Measurements from ENCODE around the gene C3orf22. TPM values are rescaled to one million over a fixed set of nuclear protein-coding genes. Genes with fewer than 3 reads are reported as not detected.

The C3orf22 gene
- polyA plus RNA-seq, 1 donor: 0.63 TPM

GRCh38 chr3:126557415-126557745 is 1.4 kb downstream of the C3orf22 start:
- Histone ChIP-seq H3K27me3 (ENCODE audit: control insufficient read depth, insufficient read depth, low read length) (no peaks in the 10 kb centered on the region), H3K4me3 (ENCODE audit: low read length) (no peak overlapping the region), H3K4me1 (ENCODE audit: control insufficient read depth, insufficient read depth, low read length) (no peaks in the 10 kb centered on the region), H3K9me3 (ENCODE audit: control insufficient read depth, low read depth, low read length) (no peaks in the 10 kb centered on the region), H3K27ac (ENCODE audit: low read length) (no peak overlapping the region), H3K36me3 (ENCODE audit: control insufficient read depth, insufficient read depth, low read length) (no peaks in the 10 kb centered on the region)
- no CpG with 5 or more reads among the region's 11 CpGs for WGBS (ENCODE audit: insufficient coverage, low lambda C conversion rate)
- DNase-seq: no peak

- no peaks in the 10 kb centered on the region for H3K4me1 ChIP-seq (ENCODE audit: control insufficient read depth, insufficient read depth, low read length)
- no peak for DNase-seq
- H3K27me3 ChIP-seq (ENCODE audit: control insufficient read depth, insufficient read depth, low read length): no peaks in the 10 kb centered on the region
- H3K27ac ChIP-seq (ENCODE audit: low read length): no peak overlapping the region
- no CpG with 5 or more reads among the region's 8 CpGs for WGBS (ENCODE audit: insufficient coverage, low lambda C conversion rate)
- H3K4me3 ChIP-seq (ENCODE audit: low read length): no peak overlapping the region
- H3K36me3 ChIP-seq (ENCODE audit: control insufficient read depth, insufficient read depth, low read length): no peaks in the 10 kb centered on the region
- no peaks in the 10 kb centered on the region for H3K9me3 ChIP-seq (ENCODE audit: control insufficient read depth, low read depth, low read length)
Measured at GRCh38 chr3:126556637-126557414, 1.9 kb downstream of the C3orf22 start.

- no peak for DNase-seq
- Histone ChIP-seq H3K4me3 (ENCODE audit: low read length) (no peak overlapping the region), H3K4me1 (ENCODE audit: control insufficient read depth, insufficient read depth, low read length) (no peaks in the 10 kb centered on the region), H3K36me3 (ENCODE audit: control insufficient read depth, insufficient read depth, low read length) (no peaks in the 10 kb centered on the region), H3K27ac (ENCODE audit: low read length) (no peak overlapping the region), H3K9me3 (ENCODE audit: control insufficient read depth, low read depth, low read length) (no peaks in the 10 kb centered on the region), H3K27me3 (ENCODE audit: control insufficient read depth, insufficient read depth, low read length) (no peaks in the 10 kb centered on the region)
- no CpG with 5 or more reads among the region's 10 CpGs for WGBS (ENCODE audit: insufficient coverage, low lambda C conversion rate)
Measured at GRCh38 chr3:126555795-126556636, 2.7 kb downstream of the C3orf22 start.

GRCh38 chr3:126554560-126555525 is 3.9 kb downstream of the C3orf22 start:
- H3K9me3 ChIP-seq (ENCODE audit: control insufficient read depth, low read depth, low read length): no peaks in the 10 kb centered on the region
- no peak overlapping the region for H3K4me3 ChIP-seq (ENCODE audit: low read length)
- no peaks in the 10 kb centered on the region for H3K4me1 ChIP-seq (ENCODE audit: control insufficient read depth, insufficient read depth, low read length)
- H3K36me3 ChIP-seq (ENCODE audit: control insufficient read depth, insufficient read depth, low read length): no peaks in the 10 kb centered on the region
- H3K27me3 ChIP-seq (ENCODE audit: control insufficient read depth, insufficient read depth, low read length): no peaks in the 10 kb centered on the region
- no CpG with 5 or more reads among the region's 19 CpGs for WGBS (ENCODE audit: insufficient coverage, low lambda C conversion rate)
- no peak for DNase-seq
- H3K27ac ChIP-seq (ENCODE audit: low read length): no peak overlapping the region

- Histone ChIP-seq H3K4me3 (ENCODE audit: low read length) (no peak overlapping the region), H3K4me1 (ENCODE audit: control insufficient read depth, insufficient read depth, low read length) (no peaks in the 10 kb centered on the region), H3K27me3 (ENCODE audit: control insufficient read depth, insufficient read depth, low read length) (peaks cover 3% of the 10 kb centered on the region), H3K27ac (ENCODE audit: low read length) (no peak overlapping the region), H3K9me3 (ENCODE audit: control insufficient read depth, low read depth, low read length) (no peaks in the 10 kb centered on the region), H3K36me3 (ENCODE audit: control insufficient read depth, insufficient read depth, low read length) (no peaks in the 10 kb centered on the region)
- DNase-seq: no peak
- WGBS (ENCODE audit: insufficient coverage, low lambda C conversion rate): 40% methylated on average over 1 of the region's 19 CpGs
Measured at GRCh38 chr3:126553284-126554084, 5.2 kb downstream of the C3orf22 start.

- no peak for DNase-seq
- Histone ChIP-seq H3K36me3 (ENCODE audit: control insufficient read depth, insufficient read depth, low read length) (no peaks in the 10 kb centered on the region), H3K27ac (ENCODE audit: low read length) (no peak overlapping the region), H3K4me1 (ENCODE audit: control insufficient read depth, insufficient read depth, low read length) (no peaks in the 10 kb centered on the region), H3K27me3 (ENCODE audit: control insufficient read depth, insufficient read depth, low read length) (peaks cover 4% of the 10 kb centered on the region), H3K4me3 (ENCODE audit: low read length) (no peak overlapping the region), H3K9me3 (ENCODE audit: control insufficient read depth, low read depth, low read length) (no peaks in the 10 kb centered on the region)
- no CpG with 5 or more reads among the region's 14 CpGs for WGBS (ENCODE audit: insufficient coverage, low lambda C conversion rate)
Measured at GRCh38 chr3:126552688-126553283, 5.9 kb downstream of the C3orf22 start.

- Histone ChIP-seq H3K27me3 (ENCODE audit: control insufficient read depth, insufficient read depth, low read length) (peaks cover 4% of the 10 kb centered on the region), H3K4me3 (ENCODE audit: low read length) (no peak overlapping the region), H3K4me1 (ENCODE audit: control insufficient read depth, insufficient read depth, low read length) (no peaks in the 10 kb centered on the region), H3K27ac (ENCODE audit: low read length) (no peak overlapping the region), H3K9me3 (ENCODE audit: control insufficient read depth, low read depth, low read length) (no peaks in the 10 kb centered on the region), H3K36me3 (ENCODE audit: control insufficient read depth, insufficient read depth, low read length) (no peaks in the 10 kb centered on the region)
- no CpG with 5 or more reads among the region's 17 CpGs for WGBS (ENCODE audit: insufficient coverage, low lambda C conversion rate)
- no peak for DNase-seq
Measured at GRCh38 chr3:126551839-126552687, 6.7 kb downstream of the C3orf22 start.

- Histone ChIP-seq H3K27ac (ENCODE audit: low read length) (no peak overlapping the region), H3K36me3 (ENCODE audit: control insufficient read depth, insufficient read depth, low read length) (no peaks in the 10 kb centered on the region), H3K4me1 (ENCODE audit: control insufficient read depth, insufficient read depth, low read length) (no peaks in the 10 kb centered on the region), H3K4me3 (ENCODE audit: low read length) (no peak overlapping the region), H3K9me3 (ENCODE audit: control insufficient read depth, low read depth, low read length) (no peaks in the 10 kb centered on the region), H3K27me3 (ENCODE audit: control insufficient read depth, insufficient read depth, low read length) (peaks cover 4% of the 10 kb centered on the region)
- no peak for DNase-seq
- no CpG with 5 or more reads among the region's 13 CpGs for WGBS (ENCODE audit: insufficient coverage, low lambda C conversion rate)
Measured at GRCh38 chr3:126551121-126551838, 7.5 kb downstream of the C3orf22 start.
